A673 (cell line): ENCODE results near the gene ZNF836. TPM values are rescaled to one million over a fixed set of nuclear protein-coding genes. Genes with fewer than 3 reads are reported as not detected.

ENCODE experiments used
- BruUV-seq: library from RNA; stranded (reverse); fragments of 400-500 nt; replicated peaks from 2 replicates; lab custom pipeline; 2021; lab: Mats Ljungman, UMichigan
- CTCF ChIA-PET: fragments of 300-600 bp; sonication (Branson Sonifier 250); formaldehyde crosslinking; loops from one replicate; lab custom pipeline; 2022; ENCODE audit warnings: antibody characterized with exemption; lab: Charles Lee
- POLR2A ChIA-PET: fragments of 300-600 bp; sonication (Branson Sonifier 250); formaldehyde crosslinking; loops from one replicate; lab custom pipeline; 2022; ENCODE audit warnings: antibody characterized with exemption; ENCODE audit not compliant: low non-redundant PET; lab: Charles Lee
- DNase-seq: peaks from one replicate; pipeline ENCODE4 v3.0.0-alpha.2; 2015; ENCODE audit warnings: low spot score
- H3K27ac ChIP-seq: fragments of 200-600 bp; sonication (generic); 2 replicates; pipeline ENCODE4 v1.5.1; 2016; ENCODE audit warnings: mixed run types, low read depth, mild to moderate bottlenecking, mixed read lengths, antibody characterized with exemption, low read length; ENCODE audit not compliant: poor library complexity, severe bottlenecking
- H3K27me3 ChIP-seq: fragments of 200-600 bp; sonication (generic); replicated peaks from 2 replicates; pipeline ENCODE4 v1.6.1; 2017; ENCODE audit warnings: mixed run types, low read depth, mild to moderate bottlenecking, mixed read lengths, antibody characterized with exemption, low read length; ENCODE audit not compliant: insufficient read depth, poor library complexity
- H3K36me3 ChIP-seq: fragments of 200-600 bp; sonication (generic); 2 replicates; pipeline ENCODE4 v1.6.1; 2016; ENCODE audit warnings: mixed run types, mild to moderate bottlenecking, mixed read lengths, antibody characterized with exemption, low read length; ENCODE audit not compliant: insufficient read depth, poor library complexity, severe bottlenecking
- H3K4me1 ChIP-seq: fragments of 200-600 bp; sonication (generic); 2 replicates; pipeline ENCODE4 v1.6.1; 2017; ENCODE audit warnings: mixed run types, mild to moderate bottlenecking, mixed read lengths, antibody characterized with exemption, low read length; ENCODE audit not compliant: insufficient read depth, poor library complexity, severe bottlenecking
- H3K4me3 ChIP-seq: fragments of 200-600 bp; sonication (generic); 2 replicates; pipeline ENCODE4 v1.5.1; 2016; ENCODE audit warnings: low read depth, mixed run types, mild to moderate bottlenecking, mixed read lengths, low read length; ENCODE audit not compliant: poor library complexity, severe bottlenecking
- H3K9me3 ChIP-seq: fragments of 200-600 bp; sonication (generic); 2 replicates; pipeline ENCODE4 v1.6.1; 2016; ENCODE audit warnings: mixed run types, low read depth, mild to moderate bottlenecking, mixed read lengths, antibody characterized with exemption, low read length; ENCODE audit not compliant: poor library complexity, severe bottlenecking
- EZH2 ChIP-seq: fragments of 200-600 bp; sonication (generic); IDR thresholded peaks from 2 replicates; pipeline ENCODE4 v1.6.1; 2017; ENCODE audit warnings: borderline replicate concordance, low read depth, mild to moderate bottlenecking, mixed read lengths, antibody characterized with exemption, low read length; ENCODE audit not compliant: poor library complexity, severe bottlenecking
- intact Hi-C: fragments of 100-400 bp; cut with micrococcal nuclease; formaldehyde crosslinking; loops from one replicate; pipeline ENCODE4 v1.10.0; 2022; ENCODE audit not compliant: unreplicated experiment
- total RNA-seq: library from RNA; stranded (reverse); gene quantifications from 2 replicates; pipeline ENCODE4 v1.2.3, GENCODE V29; 2021
- TF ChIP-seq, protein P1 (sequence below): fragments of 300-800, 200-600 bp; sonication (generic); conservative IDR thresholded peaks from 2 replicates; pipeline ENCODE4 v1.5.1; 2017; ENCODE audit warnings: low read depth, mild to moderate bottlenecking, antibody characterized with exemption, low read length, moderate library complexity, mixed read lengths

The ZNF836 gene
- total RNA-seq, 1 experiment from 2014 or later: 6.1 TPM

- H3K4me3 ChIP-seq: no peak overlapping the region
- no TSS peak for BruUV-seq
- H3K27me3 ChIP-seq: no peaks in the 10 kb centered on the region
- intact Hi-C loops: no loop called here
- ChIA-PET CTCF (no interaction called here), POLR2A (no interaction called here)
- DNase-seq: no peak
- H3K36me3 ChIP-seq: peaks cover 36% of the 10 kb centered on the region
- H3K27ac ChIP-seq: no peak overlapping the region
- TF ChIP-seq EZH2: no peak
- TF ChIP-seq, protein P1, sequence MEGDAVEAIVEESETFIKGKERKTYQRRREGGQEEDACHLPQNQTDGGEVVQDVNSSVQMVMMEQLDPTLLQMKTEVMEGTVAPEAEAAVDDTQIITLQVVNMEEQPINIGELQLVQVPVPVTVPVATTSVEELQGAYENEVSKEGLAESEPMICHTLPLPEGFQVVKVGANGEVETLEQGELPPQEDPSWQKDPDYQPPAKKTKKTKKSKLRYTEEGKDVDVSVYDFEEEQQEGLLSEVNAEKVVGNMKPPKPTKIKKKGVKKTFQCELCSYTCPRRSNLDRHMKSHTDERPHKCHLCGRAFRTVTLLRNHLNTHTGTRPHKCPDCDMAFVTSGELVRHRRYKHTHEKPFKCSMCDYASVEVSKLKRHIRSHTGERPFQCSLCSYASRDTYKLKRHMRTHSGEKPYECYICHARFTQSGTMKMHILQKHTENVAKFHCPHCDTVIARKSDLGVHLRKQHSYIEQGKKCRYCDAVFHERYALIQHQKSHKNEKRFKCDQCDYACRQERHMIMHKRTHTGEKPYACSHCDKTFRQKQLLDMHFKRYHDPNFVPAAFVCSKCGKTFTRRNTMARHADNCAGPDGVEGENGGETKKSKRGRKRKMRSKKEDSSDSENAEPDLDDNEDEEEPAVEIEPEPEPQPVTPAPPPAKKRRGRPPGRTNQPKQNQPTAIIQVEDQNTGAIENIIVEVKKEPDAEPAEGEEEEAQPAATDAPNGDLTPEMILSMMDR: no peak
- peaks cover 98% of the 10 kb centered on the region for H3K9me3 ChIP-seq
- H3K4me1 ChIP-seq: no peaks in the 10 kb centered on the region
Observed at GRCh38 chr19:52115526-52116053, 55.8 kb downstream of the ZNF836 start.

- H3K36me3 ChIP-seq: peaks cover 36% of the 10 kb centered on the region
Observed at GRCh38 chr19:52114691-52115090, 56.7 kb downstream of the ZNF836 start.

GRCh38 chr19:52112624-52113023 lies 58.8 kb downstream of the ZNF836 start:
- Histone ChIP-seq H3K9me3 (peaks cover 89% of the 10 kb centered on the region), H3K4me3 (no peak overlapping the region), H3K4me1 (no peaks in the 10 kb centered on the region), H3K27ac (no peak overlapping the region), H3K36me3 (peaks cover 22% of the 10 kb centered on the region), H3K27me3 (no peaks in the 10 kb centered on the region)
- DNase-seq: no peak
- POLR2A ChIA-PET: no interaction called here
- TF ChIP-seq, protein P1: no peak
- no peak for TF ChIP-seq EZH2
- BruUV-seq: no TSS peak
- intact Hi-C loops: no loop called here
- CTCF ChIA-PET: no interaction called here

More at GRCh38 chr19:52114691-52115090, 56.7 kb downstream of the ZNF836 start:
- H3K27me3 ChIP-seq: no peaks in the 10 kb centered on the region
- CTCF ChIA-PET: no interaction called here
- BruUV-seq: no TSS peak
- POLR2A ChIA-PET: no interaction called here
- H3K4me1 ChIP-seq: no peaks in the 10 kb centered on the region
- DNase-seq: no peak
- no peak overlapping the region for H3K4me3 ChIP-seq
- no peak for TF ChIP-seq EZH2
- TF ChIP-seq, protein P1: no peak
- intact Hi-C loops: no loop called here
- no peak overlapping the region for H3K27ac ChIP-seq
- H3K9me3 ChIP-seq: peaks cover 95% of the 10 kb centered on the region
